Ovary (tissue), 3 donors: ENCODE measurements around the gene UBR3.

Source experiments
- CTCF ChIP-seq, 3 donors: fragments of 450-650 bp in 2 of 3; fragments of 200-600 bp in 1 of 3; IDR thresholded peaks; one replicate each; pipeline versions ENCODE4 v1.5.1 to v1.8.0; 2016 to 2022; ENCODE audit warnings: antibody characterized with exemption in 3 of 3, mild to moderate bottlenecking in 1 of 3
- EP300 ChIP-seq: sonication (generic); formaldehyde crosslinking; IDR thresholded peaks from one replicate; pipeline ENCODE4 v1.6.1; 2017; ENCODE audit warnings: antibody characterized with exemption
- donor health status: DM: no; HTN: no; CAD: no.

- TF ChIP-seq CTCF (IDR thresholded peaks at IDR 0.05) = no peak
- TF ChIP-seq EP300 = no peak
Measured at GRCh38 chr2:169966454-169966853, 139.2 kb downstream of the UBR3 start.
